ENCODE results near the gene SLC4A11. TPM values are rescaled to one million over a fixed set of nuclear protein-coding genes. Genes with fewer than 3 reads are reported as not detected.

Gene SLC4A11
- total RNA-seq, 2 donors from 2014 or later, result 3.8 to 12.4 TPM

DNA sequence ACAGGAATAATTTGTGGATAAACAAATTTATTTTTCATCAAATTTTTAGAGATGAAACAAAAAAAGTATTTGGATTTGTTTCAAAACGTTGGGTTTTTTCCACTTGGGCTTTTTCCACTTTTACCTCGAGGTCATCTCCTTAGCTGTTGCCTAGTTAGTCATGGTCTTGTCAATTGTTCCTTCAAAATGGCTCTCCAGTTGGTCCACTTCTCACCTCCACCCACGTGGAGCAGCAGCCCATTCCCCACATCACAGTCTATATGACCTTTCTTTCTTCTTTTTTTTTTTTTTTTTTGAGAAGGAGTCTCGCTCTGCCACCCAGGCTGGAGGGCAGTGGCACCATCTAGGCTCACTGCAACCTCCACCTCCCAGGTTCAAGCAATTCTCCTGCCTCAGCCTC, 6.7 kb upstream of the SLC4A11 start:
- Histone ChIP-seq H3K9me3 (ENCODE audit: control insufficient read depth, low read length) (no peaks in the 10 kb centered on the region), H3K36me3 (ENCODE audit: control insufficient read depth, insufficient read depth, low read length) (no peaks in the 10 kb centered on the region), H3K4me1 (ENCODE audit: control insufficient read depth, insufficient read depth, low read length) (no peaks in the 10 kb centered on the region), H3K27me3 (ENCODE audit: control insufficient read depth, insufficient read depth, low read length, poor library complexity, severe bottlenecking) (peaks cover 34% of the 10 kb centered on the region), H3K4me3 (ENCODE audit: low read length) (no peak overlapping the region), H3K27ac (ENCODE audit: low read depth, low read length) (no peak overlapping the region), H3K9ac (ENCODE audit: extremely low read depth, low read length, poor library complexity, severe bottlenecking) (no peak overlapping the region)
- Mint-ChIP-seq H3K9me3 (no peaks in the 10 kb centered on the region), H3K36me3 (ENCODE audit: low read depth) (no peaks in the 10 kb centered on the region), H3K4me3 (no peak overlapping the region), H3K27ac (no peak overlapping the region), H3K27me3 (ENCODE audit: insufficient read depth) (peaks cover 60% of the 10 kb centered on the region), H3K4me1 (peaks cover 7% of the 10 kb centered on the region)
- peak; percentile 38 for DNase-seq
- TF ChIP-seq, protein P1, sequence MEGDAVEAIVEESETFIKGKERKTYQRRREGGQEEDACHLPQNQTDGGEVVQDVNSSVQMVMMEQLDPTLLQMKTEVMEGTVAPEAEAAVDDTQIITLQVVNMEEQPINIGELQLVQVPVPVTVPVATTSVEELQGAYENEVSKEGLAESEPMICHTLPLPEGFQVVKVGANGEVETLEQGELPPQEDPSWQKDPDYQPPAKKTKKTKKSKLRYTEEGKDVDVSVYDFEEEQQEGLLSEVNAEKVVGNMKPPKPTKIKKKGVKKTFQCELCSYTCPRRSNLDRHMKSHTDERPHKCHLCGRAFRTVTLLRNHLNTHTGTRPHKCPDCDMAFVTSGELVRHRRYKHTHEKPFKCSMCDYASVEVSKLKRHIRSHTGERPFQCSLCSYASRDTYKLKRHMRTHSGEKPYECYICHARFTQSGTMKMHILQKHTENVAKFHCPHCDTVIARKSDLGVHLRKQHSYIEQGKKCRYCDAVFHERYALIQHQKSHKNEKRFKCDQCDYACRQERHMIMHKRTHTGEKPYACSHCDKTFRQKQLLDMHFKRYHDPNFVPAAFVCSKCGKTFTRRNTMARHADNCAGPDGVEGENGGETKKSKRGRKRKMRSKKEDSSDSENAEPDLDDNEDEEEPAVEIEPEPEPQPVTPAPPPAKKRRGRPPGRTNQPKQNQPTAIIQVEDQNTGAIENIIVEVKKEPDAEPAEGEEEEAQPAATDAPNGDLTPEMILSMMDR (conservative IDR thresholded peaks at IDR 0.05), result no peak
- 33 to 66% methylated on average over 2 to 3 of the region's 4 CpGs for WGBS, 2 experiments (ENCODE audit: insufficient coverage in 1 of 2, insufficient read length in 1 of 2)

DNA sequence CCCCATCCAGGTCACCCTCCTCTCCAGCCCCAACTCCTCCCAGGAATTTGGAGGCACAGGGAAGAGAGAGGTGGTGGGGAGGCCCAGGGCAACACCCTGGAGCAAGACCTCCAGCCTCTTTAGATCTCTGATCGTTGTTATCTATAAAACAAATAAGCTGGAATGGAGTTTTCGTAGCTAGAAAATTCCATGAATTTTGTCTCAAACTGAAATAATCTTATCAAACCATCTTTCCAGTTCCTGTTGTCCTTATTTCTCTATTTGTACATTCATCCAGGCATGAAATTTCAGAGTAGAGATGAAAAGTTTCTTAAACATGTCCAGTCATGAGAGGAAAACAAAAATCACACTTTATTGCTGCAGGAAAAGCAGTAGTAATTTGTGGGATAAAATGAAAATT, 6.2 kb upstream of the SLC4A11 start:
- Mint-ChIP-seq H3K4me3 (no peak overlapping the region), H3K9me3 (no peaks in the 10 kb centered on the region), H3K4me1 (peaks cover 4% of the 10 kb centered on the region), H3K27me3 (ENCODE audit: insufficient read depth) (peaks cover 65% of the 10 kb centered on the region), H3K36me3 (ENCODE audit: low read depth) (no peaks in the 10 kb centered on the region), H3K27ac (no peak overlapping the region)
- Histone ChIP-seq H3K4me3 (ENCODE audit: low read length) (no peak overlapping the region), H3K9ac (ENCODE audit: extremely low read depth, low read length, poor library complexity, severe bottlenecking) (no peak overlapping the region), H3K36me3 (ENCODE audit: control insufficient read depth, insufficient read depth, low read length) (no peaks in the 10 kb centered on the region), H3K4me1 (ENCODE audit: control insufficient read depth, insufficient read depth, low read length) (no peaks in the 10 kb centered on the region), H3K9me3 (ENCODE audit: control insufficient read depth, low read length) (no peaks in the 10 kb centered on the region), H3K27me3 (ENCODE audit: control insufficient read depth, insufficient read depth, low read length, poor library complexity, severe bottlenecking) (peaks cover 39% of the 10 kb centered on the region), H3K27ac (ENCODE audit: low read depth, low read length) (no peak overlapping the region)
- 93% methylated on average over 2 of the region's 2 CpGs; no CpG with 5 or more reads in 1 of the 2 experiments for WGBS, 2 experiments (ENCODE audit: insufficient coverage in 1 of 2, insufficient read length in 1 of 2)
- TF ChIP-seq, protein P1 (conservative IDR thresholded peaks at IDR 0.05), result no peak
- DNase-seq, result no peak

DNA sequence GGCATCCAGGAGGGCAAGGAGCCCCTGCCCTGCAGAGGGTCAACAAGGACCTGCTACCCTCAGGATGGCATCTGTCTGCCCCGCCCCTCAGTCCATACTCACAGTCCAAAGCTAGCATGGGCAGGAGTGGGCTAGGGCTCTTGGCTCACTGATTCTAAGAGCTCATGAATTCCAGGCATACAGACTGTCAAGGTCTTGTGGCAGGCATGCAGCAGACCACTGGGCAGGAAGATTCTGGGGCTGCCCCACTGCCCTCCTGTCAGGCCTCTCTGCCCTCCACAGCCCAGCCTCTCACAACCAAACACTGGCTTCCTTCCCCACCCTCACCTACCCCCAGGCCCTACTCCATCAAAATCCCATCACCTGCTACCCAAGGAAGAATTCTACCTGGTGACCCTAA, 5.6 kb upstream of the SLC4A11 start:
- Mint-ChIP-seq H3K4me3 (no peak overlapping the region), H3K36me3 (ENCODE audit: low read depth) (no peaks in the 10 kb centered on the region), H3K9me3 (no peaks in the 10 kb centered on the region), H3K4me1 (no peaks in the 10 kb centered on the region), H3K27me3 (ENCODE audit: insufficient read depth) (peaks cover 67% of the 10 kb centered on the region), H3K27ac (no peak overlapping the region)
- H3K4me1 ChIP-seq (ENCODE audit: control insufficient read depth, insufficient read depth, low read length), result no peaks in the 10 kb centered on the region
- WGBS, 2 experiments (ENCODE audit: insufficient coverage in 1 of 2, insufficient read length in 1 of 2), result 93% methylated on average over 1 of the region's 1 CpG; no CpG with 5 or more reads in 1 of the 2 experiments
- H3K9me3 ChIP-seq (ENCODE audit: control insufficient read depth, low read length), result no peaks in the 10 kb centered on the region
- TF ChIP-seq, protein P1 (conservative IDR thresholded peaks at IDR 0.05), result no peak
- no peaks in the 10 kb centered on the region for H3K36me3 ChIP-seq (ENCODE audit: control insufficient read depth, insufficient read depth, low read length)
- no peak overlapping the region for H3K27ac ChIP-seq (ENCODE audit: low read depth, low read length)
- DNase-seq, result no peak
- no peak overlapping the region for H3K9ac ChIP-seq (ENCODE audit: extremely low read depth, low read length, poor library complexity, severe bottlenecking)
- no peak overlapping the region for H3K4me3 ChIP-seq (ENCODE audit: low read length)
- H3K27me3 ChIP-seq (ENCODE audit: control insufficient read depth, insufficient read depth, low read length, poor library complexity, severe bottlenecking), result peaks cover 41% of the 10 kb centered on the region

Measured in endodermal cell (in vitro differentiated cells).